Measurements from ENCODE around the gene CYTH3. TPM values are rescaled to one million over a fixed set of nuclear protein-coding genes. Genes with fewer than 3 reads are reported as not detected.

Gene CYTH3
- total and polyA plus RNA-seq, 2 of the 8 experiments (the other 6 are each of a cell fraction or from before 2014, with no cell fraction given), result 10.3 to 11.9 TPM

- no peak for TF ChIP-seq CBX5 (IDR thresholded peaks at IDR 0.05; ENCODE audit: low read depth, low read length)
These were observed 54.1 kb downstream of the CYTH3 start (continued) for GRCh38 chr7:6218329-6218728.

Data from H1 (cell line).